ENCODE results near the gene KAT7.

KAT7 gene

DNA sequence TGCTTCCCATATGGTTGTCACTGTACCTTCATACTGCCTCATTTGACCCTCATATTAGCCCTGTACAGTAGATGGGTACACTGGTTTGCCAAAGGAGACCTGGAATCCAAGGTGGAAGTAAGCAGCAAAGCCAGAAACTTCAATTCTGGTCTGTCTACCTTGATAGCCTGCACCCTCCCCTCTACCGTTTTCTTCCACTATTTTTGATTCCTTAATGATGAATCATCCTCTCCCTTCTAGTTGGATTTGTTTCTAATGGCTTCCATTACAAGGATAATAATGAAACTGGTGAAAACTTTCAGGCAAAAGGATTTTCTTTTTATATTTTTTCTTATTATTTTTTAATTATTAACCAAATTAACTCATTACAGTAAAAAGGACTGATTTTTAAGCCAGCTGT, 42.1 kb downstream of the KAT7 start:
- no peak overlapping the region for H3K9ac ChIP-seq (ENCODE audit: low read depth, low read length)
- no peak overlapping the region for H3K27ac ChIP-seq (ENCODE audit: low read length)
- H3K36me3 ChIP-seq (ENCODE audit: insufficient read depth, low read depth, low read length): peaks cover 84% of the 10 kb centered on the region

DNA sequence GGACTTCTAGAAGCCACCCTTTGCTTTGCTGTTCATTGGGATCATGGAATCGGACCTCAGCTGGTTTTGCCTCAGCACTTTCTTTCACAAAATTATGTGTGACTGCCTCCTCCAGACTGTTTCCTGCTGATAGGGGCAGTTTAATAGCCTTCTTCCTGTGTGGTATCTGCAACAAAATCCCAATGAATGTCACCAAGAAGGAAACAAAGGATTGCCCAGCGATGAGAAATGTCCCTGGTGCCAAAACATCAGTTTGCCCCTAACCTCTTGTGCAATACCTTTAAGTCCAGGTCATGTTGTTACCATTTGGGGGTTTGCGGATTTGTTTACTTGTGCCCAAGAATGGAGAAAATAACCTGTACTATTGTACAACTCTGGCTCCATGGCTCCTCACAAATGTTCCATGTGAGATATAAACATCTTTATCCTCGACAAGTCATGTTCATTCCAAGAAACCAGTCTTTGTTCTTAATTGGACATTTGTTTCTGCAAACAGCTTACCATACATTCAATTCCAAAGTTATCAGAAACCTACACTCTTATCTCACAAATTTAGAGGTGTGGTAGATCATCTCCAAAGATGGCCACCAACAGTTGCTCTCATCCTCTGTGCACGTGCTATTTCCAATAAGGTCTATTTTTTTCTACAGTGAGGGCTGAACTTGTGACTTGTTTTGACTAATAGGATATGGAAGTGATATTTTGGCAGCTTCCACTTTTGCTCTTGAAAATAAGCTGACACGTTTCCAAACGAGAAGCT, 44.5 kb downstream of the KAT7 start:
- Histone ChIP-seq H3K27me3 (ENCODE audit: insufficient read depth, low read length) (no peaks in the 10 kb centered on the region), H3K36me3 (ENCODE audit: insufficient read depth, low read depth, low read length) (peaks cover 60% of the 10 kb centered on the region), H3K4me1 (ENCODE audit: insufficient read depth, low read length) (no peaks in the 10 kb centered on the region; the same call in 1 of the 2 replicates), H3K9me3 (ENCODE audit: insufficient read depth, low read depth, low read length) (no peaks in the 10 kb centered on the region), H3K9ac (ENCODE audit: low read depth, low read length) (no peak overlapping the region), H3K4me3 (ENCODE audit: low read length) (no peak overlapping the region), H3K27ac (ENCODE audit: low read length) (no peak overlapping the region)

More for the DNA sequence above, 42.1 kb downstream of the KAT7 start:
- Histone ChIP-seq H3K9me3 (ENCODE audit: insufficient read depth, low read depth, low read length) (no peaks in the 10 kb centered on the region), H3K4me3 (ENCODE audit: low read length) (no peak overlapping the region), H3K27me3 (ENCODE audit: insufficient read depth, low read length) (no peaks in the 10 kb centered on the region), H3K4me1 (ENCODE audit: insufficient read depth, low read length) (no peaks in the 10 kb centered on the region; the same call in none of the 2 replicates)

DNA sequence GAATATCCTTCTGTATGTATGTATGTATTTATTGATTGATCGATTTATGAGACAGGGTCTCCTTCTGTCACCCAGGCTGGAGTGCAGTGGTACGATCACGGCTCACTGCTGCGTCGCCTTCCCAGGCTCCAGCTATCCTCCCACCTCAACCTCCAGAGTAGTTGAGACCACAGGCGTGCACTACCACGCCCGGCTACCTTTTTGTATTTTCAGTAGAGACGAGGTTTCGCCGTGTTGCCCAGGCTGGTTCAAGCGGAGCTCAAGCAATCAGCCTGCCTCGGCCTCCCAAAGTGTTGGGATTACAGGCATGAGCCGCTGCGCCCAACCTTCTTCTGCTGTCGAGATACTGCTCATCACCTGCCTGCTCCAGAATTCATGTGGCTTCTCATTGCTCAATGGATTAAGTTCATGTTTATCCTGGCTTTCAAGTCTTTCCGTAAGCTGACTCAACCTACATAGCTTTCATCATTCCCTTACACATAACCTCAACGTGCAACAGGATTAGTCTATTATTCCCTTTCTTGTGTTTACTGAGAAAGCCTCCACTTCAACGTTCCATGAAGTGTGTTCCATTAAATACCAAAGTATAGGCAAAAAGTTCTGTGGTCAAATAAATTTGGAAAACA, 45.8 kb downstream of the KAT7 start:
- no peak overlapping the region for H3K27ac ChIP-seq (ENCODE audit: low read length)
- peaks cover 48% of the 10 kb centered on the region for H3K36me3 ChIP-seq (ENCODE audit: insufficient read depth, low read depth, low read length)
- H3K9me3 ChIP-seq (ENCODE audit: insufficient read depth, low read depth, low read length): no peaks in the 10 kb centered on the region
- no peaks in the 10 kb centered on the region for H3K27me3 ChIP-seq (ENCODE audit: insufficient read depth, low read length)
- no peaks in the 10 kb centered on the region; the same call in 1 of the 2 replicates for H3K4me1 ChIP-seq (ENCODE audit: insufficient read depth, low read length)
- H3K9ac ChIP-seq (ENCODE audit: low read depth, low read length): no peak overlapping the region
- H3K4me3 ChIP-seq (ENCODE audit: low read length): no peak overlapping the region

DNA sequence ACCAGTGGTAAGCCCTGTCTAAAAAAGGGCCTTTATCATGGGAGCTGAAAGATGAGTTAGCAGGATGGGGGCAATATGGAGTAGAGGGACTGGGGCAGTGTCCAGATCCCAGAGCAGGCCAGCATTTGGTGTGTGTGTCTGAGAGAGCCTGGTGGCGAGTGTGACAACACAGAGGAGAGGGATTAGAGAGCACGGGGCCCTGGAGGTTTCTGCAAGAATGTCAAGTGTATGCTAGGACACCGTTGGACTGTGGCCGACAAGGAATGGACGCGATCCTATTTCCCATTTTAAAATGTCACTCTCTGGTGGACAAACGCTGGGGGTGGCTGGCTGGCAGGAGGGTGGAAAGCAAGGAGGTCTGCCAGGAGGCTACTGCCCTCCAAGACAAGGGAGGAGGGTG, 47.0 kb downstream of the KAT7 start:
- Histone ChIP-seq H3K4me1 (ENCODE audit: insufficient read depth, low read length) (no peaks in the 10 kb centered on the region; the same call in 1 of the 2 replicates), H3K4me3 (ENCODE audit: low read length) (no peak overlapping the region), H3K9ac (ENCODE audit: low read depth, low read length) (no peak overlapping the region), H3K27ac (ENCODE audit: low read length) (no peak overlapping the region), H3K36me3 (ENCODE audit: insufficient read depth, low read depth, low read length) (peaks cover 36% of the 10 kb centered on the region), H3K9me3 (ENCODE audit: insufficient read depth, low read depth, low read length) (no peaks in the 10 kb centered on the region), H3K27me3 (ENCODE audit: insufficient read depth, low read length) (no peaks in the 10 kb centered on the region)

DNA sequence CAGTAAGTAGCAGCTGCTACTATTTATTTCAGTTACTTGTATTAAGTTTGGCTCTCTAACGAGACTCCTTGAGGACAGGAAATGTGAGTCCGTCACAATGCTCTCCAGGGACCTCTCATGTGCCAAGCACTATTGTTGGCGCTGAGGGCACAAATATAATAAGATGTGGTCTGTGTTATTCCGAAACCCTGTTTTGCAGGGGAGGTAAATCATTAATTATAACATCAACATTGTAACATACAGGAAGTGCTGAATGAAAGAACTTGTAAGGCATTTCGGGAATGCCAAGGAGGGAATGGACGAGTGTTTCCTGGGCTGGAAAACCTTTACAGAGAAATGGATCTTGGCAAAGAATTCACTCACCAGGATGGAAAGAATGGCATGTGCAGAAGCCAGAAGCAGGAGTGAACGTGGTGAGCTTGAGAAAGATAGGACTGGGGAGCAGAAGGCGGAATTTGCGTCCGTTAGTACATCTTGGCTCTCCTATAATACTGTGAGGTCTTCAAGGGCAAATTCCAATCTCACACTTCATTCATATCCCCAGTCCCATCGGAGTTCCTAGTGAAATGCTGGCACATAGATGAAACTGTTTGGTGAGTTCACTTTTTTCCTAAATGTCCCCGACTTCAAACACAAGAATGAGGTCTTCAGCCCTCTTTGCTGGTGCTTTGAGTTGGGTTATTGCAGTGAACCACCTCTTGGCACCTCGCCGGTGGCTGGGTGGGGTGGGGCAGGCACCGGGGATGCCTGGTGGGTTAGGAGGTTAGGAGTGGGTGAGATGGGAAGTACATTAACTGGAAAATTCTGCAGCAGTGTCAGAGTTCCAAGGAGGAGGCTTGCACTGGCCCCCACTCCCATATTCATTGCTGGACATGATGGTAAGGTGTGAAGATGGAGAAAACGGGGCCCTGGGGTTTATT, 47.9 kb downstream of the KAT7 start:
- H3K9me3 ChIP-seq (ENCODE audit: insufficient read depth, low read depth, low read length): no peaks in the 10 kb centered on the region
- H3K9ac ChIP-seq (ENCODE audit: low read depth, low read length): no peak overlapping the region
- no peak overlapping the region for H3K27ac ChIP-seq (ENCODE audit: low read length)
- H3K27me3 ChIP-seq (ENCODE audit: insufficient read depth, low read length): no peaks in the 10 kb centered on the region
- H3K4me1 ChIP-seq (ENCODE audit: insufficient read depth, low read length): no peaks in the 10 kb centered on the region; the same call in 1 of the 2 replicates
- H3K4me3 ChIP-seq (ENCODE audit: low read length): no peak overlapping the region
- peaks cover 28% of the 10 kb centered on the region for H3K36me3 ChIP-seq (ENCODE audit: insufficient read depth, low read depth, low read length)

DNA sequence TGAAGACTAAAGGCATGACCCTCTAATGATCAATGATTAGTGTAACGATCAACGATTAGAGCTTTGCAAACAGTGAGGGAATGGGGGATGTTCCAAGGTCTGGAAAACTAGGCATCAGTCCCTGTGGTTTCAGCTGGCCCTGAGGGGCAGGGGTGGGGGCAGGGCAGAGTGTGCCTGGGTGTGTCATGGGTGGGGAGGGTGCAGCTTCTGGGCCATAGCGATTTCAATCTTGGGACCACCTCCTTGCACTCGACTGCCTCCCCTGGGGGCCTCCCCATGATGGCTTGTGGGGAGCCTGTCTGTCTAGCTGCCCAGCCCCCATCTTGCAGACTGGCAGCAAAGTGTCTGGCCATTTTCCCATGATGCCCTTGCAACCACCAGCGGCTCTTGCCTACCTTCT, 51.0 kb downstream of the KAT7 start:
- Histone ChIP-seq H3K9me3 (ENCODE audit: insufficient read depth, low read depth, low read length) (no peaks in the 10 kb centered on the region), H3K9ac (ENCODE audit: low read depth, low read length) (no peak overlapping the region), H3K27ac (ENCODE audit: low read length) (no peak overlapping the region), H3K36me3 (ENCODE audit: insufficient read depth, low read depth, low read length) (peaks cover 3% of the 10 kb centered on the region), H3K4me1 (ENCODE audit: insufficient read depth, low read length) (no peaks in the 10 kb centered on the region; the same call in 1 of the 2 replicates), H3K4me3 (ENCODE audit: low read length) (no peak overlapping the region), H3K27me3 (ENCODE audit: insufficient read depth, low read length) (no peaks in the 10 kb centered on the region)

DNA sequence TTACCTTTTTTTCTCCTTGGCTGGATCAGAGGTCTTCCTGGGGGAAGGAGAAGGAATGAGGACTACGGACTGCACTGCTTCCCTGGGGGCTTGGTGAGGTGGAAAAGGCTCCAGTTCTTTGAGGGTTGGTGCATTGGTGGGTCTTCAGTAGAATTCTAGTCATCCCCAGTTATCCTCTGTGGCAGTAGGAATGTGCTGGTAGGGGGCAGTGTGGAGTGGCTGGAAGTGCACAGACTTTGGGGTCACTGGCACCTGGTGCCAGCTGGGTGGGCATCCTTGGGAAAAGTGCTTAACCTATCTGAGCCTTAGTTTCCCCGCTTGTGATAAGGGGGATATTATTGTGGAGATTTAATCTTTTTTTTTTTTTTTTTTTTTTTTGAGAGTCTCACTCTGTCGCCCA, 53.1 kb downstream of the KAT7 start:
- Histone ChIP-seq H3K27me3 (ENCODE audit: insufficient read depth, low read length) (no peaks in the 10 kb centered on the region), H3K36me3 (ENCODE audit: insufficient read depth, low read depth, low read length) (no peaks in the 10 kb centered on the region; the same call in 1 of the 2 replicates), H3K9ac (ENCODE audit: low read depth, low read length) (no peak overlapping the region), H3K4me3 (ENCODE audit: low read length) (no peak overlapping the region), H3K9me3 (ENCODE audit: insufficient read depth, low read depth, low read length) (no peaks in the 10 kb centered on the region), H3K27ac (ENCODE audit: low read length) (no peak overlapping the region), H3K4me1 (ENCODE audit: insufficient read depth, low read length) (no peaks in the 10 kb centered on the region)

DNA sequence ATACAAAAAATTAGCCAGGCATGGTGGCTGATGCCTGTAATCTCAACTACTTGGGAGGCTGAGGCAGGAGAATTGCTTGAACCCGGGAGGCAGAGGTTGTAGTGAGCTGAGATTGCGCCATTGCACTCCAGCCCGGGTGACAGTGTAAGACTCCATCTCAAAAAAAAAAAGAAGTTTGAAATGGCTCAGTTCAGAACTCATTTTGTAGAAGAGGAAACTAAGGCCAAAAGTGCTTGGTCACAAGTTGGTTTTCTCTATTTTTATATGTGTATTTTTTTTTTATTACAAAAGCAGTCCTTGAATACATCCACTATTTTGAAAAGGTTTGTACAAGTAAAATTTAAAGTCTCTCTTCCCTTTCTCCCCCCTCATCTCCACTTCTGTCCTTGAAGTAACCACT, 53.9 kb downstream of the KAT7 start:
- H3K4me3 ChIP-seq (ENCODE audit: low read length): no peak overlapping the region
- H3K27ac ChIP-seq (ENCODE audit: low read length): no peak overlapping the region
- H3K9ac ChIP-seq (ENCODE audit: low read depth, low read length): no peak overlapping the region
- no peaks in the 10 kb centered on the region for H3K27me3 ChIP-seq (ENCODE audit: insufficient read depth, low read length)
- H3K36me3 ChIP-seq (ENCODE audit: insufficient read depth, low read depth, low read length): no peaks in the 10 kb centered on the region; the same call in 1 of the 2 replicates
- H3K4me1 ChIP-seq (ENCODE audit: insufficient read depth, low read length): no peaks in the 10 kb centered on the region
- H3K9me3 ChIP-seq (ENCODE audit: insufficient read depth, low read depth, low read length): no peaks in the 10 kb centered on the region

DNA sequence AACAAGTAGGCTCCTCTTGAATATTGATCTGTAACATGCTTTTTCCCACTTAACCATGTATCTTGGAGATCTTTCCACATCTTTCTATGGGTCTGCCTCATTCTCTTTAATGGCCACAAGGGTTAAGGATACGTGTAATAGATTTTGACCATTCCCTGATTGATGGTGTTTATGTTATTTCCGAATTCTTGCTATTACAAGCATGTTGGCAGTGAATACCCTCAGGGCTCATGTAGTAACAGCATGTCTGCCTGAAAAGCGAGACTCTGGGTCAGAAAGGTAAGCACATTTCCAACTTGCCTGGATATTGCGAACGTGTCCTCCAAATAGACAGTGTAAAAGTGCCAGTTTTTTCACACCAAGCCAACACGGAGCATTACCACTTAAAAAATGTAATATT, 54.4 kb downstream of the KAT7 start:
- no peaks in the 10 kb centered on the region for H3K27me3 ChIP-seq (ENCODE audit: insufficient read depth, low read length)
- no peak overlapping the region for H3K27ac ChIP-seq (ENCODE audit: low read length)
- H3K9ac ChIP-seq (ENCODE audit: low read depth, low read length): no peak overlapping the region
- H3K4me3 ChIP-seq (ENCODE audit: low read length): no peak overlapping the region
- H3K9me3 ChIP-seq (ENCODE audit: insufficient read depth, low read depth, low read length): no peaks in the 10 kb centered on the region
- H3K36me3 ChIP-seq (ENCODE audit: insufficient read depth, low read depth, low read length): no peaks in the 10 kb centered on the region; the same call in 1 of the 2 replicates
- no peaks in the 10 kb centered on the region for H3K4me1 ChIP-seq (ENCODE audit: insufficient read depth, low read length)

DNA sequence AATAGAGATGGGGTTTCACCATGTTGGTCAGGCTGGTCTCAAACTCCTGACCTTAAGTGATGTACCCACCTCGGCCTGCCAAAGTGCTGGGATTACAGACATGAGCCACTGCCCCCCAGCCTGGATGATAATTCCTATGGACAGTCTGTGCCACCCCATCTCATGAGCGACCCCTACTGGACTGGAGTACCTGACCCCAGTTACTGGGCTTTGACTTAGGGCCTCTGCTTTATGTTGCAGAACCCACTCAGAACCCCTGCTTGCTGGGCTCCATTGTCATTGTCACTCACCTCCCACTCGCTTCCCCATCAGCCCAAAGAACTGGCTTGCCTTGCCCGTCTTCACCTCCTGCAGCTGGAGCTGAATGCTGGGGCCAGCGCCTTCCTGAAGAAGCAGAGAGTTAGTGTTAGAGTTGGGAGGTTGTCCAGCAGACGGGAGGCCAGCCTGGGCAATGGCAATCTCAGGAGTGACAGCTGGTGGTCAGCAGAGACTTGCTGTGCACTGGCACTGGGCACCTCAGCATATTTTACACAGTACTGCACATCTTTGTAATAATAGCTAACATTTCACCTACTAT, 55.4 kb downstream of the KAT7 start:
- H3K27ac ChIP-seq (ENCODE audit: low read length): no peak overlapping the region
- H3K27me3 ChIP-seq (ENCODE audit: insufficient read depth, low read length): no peaks in the 10 kb centered on the region
- H3K36me3 ChIP-seq (ENCODE audit: insufficient read depth, low read depth, low read length): no peaks in the 10 kb centered on the region; the same call in 1 of the 2 replicates
- no peaks in the 10 kb centered on the region for H3K9me3 ChIP-seq (ENCODE audit: insufficient read depth, low read depth, low read length)
- no peak overlapping the region for H3K9ac ChIP-seq (ENCODE audit: low read depth, low read length)
- no peaks in the 10 kb centered on the region for H3K4me1 ChIP-seq (ENCODE audit: insufficient read depth, low read length)
- H3K4me3 ChIP-seq (ENCODE audit: low read length): no peak overlapping the region

DNA sequence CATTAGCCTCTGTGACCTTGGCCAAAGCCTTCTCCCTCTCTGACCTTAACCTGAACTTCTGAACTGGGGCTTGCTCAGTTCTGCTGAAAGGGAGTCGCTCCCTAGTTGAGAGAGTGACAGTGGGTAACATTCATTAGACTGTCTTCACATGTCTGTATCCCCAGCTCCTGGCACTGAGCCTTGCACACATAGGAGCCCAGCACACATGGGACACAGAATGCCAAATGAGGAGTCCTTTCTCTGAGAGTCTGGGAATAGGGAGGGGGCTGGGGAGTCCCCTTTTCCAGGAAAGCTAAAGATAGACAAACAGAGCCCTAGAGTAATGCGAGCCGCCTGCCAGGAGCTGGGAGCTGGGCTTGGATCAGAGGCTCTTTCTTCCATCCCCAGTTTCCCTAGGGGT, 56.8 kb downstream of the KAT7 start:
- H3K4me3 ChIP-seq (ENCODE audit: low read length): no peak overlapping the region
- no peak overlapping the region for H3K9ac ChIP-seq (ENCODE audit: low read depth, low read length)
- H3K27me3 ChIP-seq (ENCODE audit: insufficient read depth, low read length): peaks cover 13% of the 10 kb centered on the region
- H3K27ac ChIP-seq (ENCODE audit: low read length): no peak overlapping the region
- no peaks in the 10 kb centered on the region; the same call in 1 of the 2 replicates for H3K36me3 ChIP-seq (ENCODE audit: insufficient read depth, low read depth, low read length)
- no peaks in the 10 kb centered on the region for H3K9me3 ChIP-seq (ENCODE audit: insufficient read depth, low read depth, low read length)
- 0 out of 2 replicates have a peak, but pooled peaks cover 2% of the 10 kb centered on the region for H3K4me1 ChIP-seq (ENCODE audit: insufficient read depth, low read length)
